NB4 (cell line): ENCODE measurements around the gene DLG2.
"Not testable (repeated sequence)": the region's sequence is repeated elsewhere in the genome, so short reads cannot be mapped to it uniquely, and the experiment has no call there.

Source experiments
- DNase-seq: peaks from one replicate; pipeline ENCODE4 v3.0.0; 2010; ENCODE audit warnings: low read depth
- H3K4me3 ChIP-seq: one replicate; pipeline ENCODE4 v1.5.1; 2011; ENCODE audit warnings: mild to moderate bottlenecking, low read depth, low read length, moderate library complexity
- CTCF ChIP-seq: IDR thresholded peaks from one replicate; pipeline ENCODE4 v1.5.1; 2012; ENCODE audit warnings: low read depth, low read length
- MAX ChIP-seq: IDR thresholded peaks from 2 replicates; pipeline ENCODE4 v1.6.1; 2011; ENCODE audit warnings: low read depth, low read length
- MYC ChIP-seq: IDR thresholded peaks from 2 replicates; pipeline ENCODE4 v1.6.1; 2011; ENCODE audit warnings: low read depth, low read length
- POLR2A ChIP-seq: IDR thresholded peaks from 2 replicates; pipeline ENCODE4 v1.6.1; 2011; ENCODE audit warnings: mild to moderate bottlenecking; ENCODE audit not compliant: insufficient read length; ENCODE audit errors: extremely low read depth

DLG2 gene

GRCh38 chr11:85359859-85360258, 267.3 kb downstream of the DLG2 start:
- DNase-seq: no peak
- TF ChIP-seq MAX (no peak), CTCF (no peak), POLR2A (no peak)
- H3K4me3 ChIP-seq: no peak overlapping the region

- DNase-seq: no peak
- TF ChIP-seq POLR2A (no peak), MAX (no peak), CTCF (no peak), MYC (no peak)
- no peak overlapping the region for H3K4me3 ChIP-seq
Observed at GRCh38 chr11:85355921-85356320, 271.2 kb downstream of the DLG2 start.

- not testable (repeated sequence) for H3K4me3 ChIP-seq, DNase-seq
Observed at GRCh38 chr11:85349539-85349938, 277.6 kb downstream of the DLG2 start.

GRCh38 chr11:85348945-85349344, 278.2 kb downstream of the DLG2 start:
- no peak for TF ChIP-seq MAX
- no peak for DNase-seq
- no peak overlapping the region for H3K4me3 ChIP-seq

- DNase-seq: no peak
- no peak overlapping the region for H3K4me3 ChIP-seq
- TF ChIP-seq POLR2A (no peak), MAX (no peak)
Observed at GRCh38 chr11:85347291-85347690, 279.9 kb downstream of the DLG2 start.

- no peak overlapping the region for H3K4me3 ChIP-seq
- TF ChIP-seq MYC (no peak), CTCF (no peak), MAX (no peak), POLR2A (no peak)
- DNase-seq: no peak
Observed at GRCh38 chr11:85346484-85346883, 280.7 kb downstream of the DLG2 start.

GRCh38 chr11:85340846-85341245, 286.3 kb downstream of the DLG2 start:
- H3K4me3 ChIP-seq, DNase-seq: not testable (repeated sequence)

GRCh38 chr11:85318573-85318972, 308.6 kb downstream of the DLG2 start:
- no peak for DNase-seq
- TF ChIP-seq POLR2A (no peak), MYC (no peak), MAX (no peak)
- no peak overlapping the region for H3K4me3 ChIP-seq

- no peak for TF ChIP-seq MYC
- TF ChIP-seq MAX: no peak
- no peak for TF ChIP-seq POLR2A
- TF ChIP-seq CTCF: no peak
- DNase-seq: peak; percentile 32
- H3K4me3 ChIP-seq: no peak overlapping the region
Observed at GRCh38 chr11:85316967-85317366, 310.2 kb downstream of the DLG2 start.
